ENCODE data around the gene SYPL1. TPM values are rescaled to one million over a fixed set of nuclear protein-coding genes. Genes with fewer than 3 reads are reported as not detected.

SYPL1 gene
- total RNA-seq, 1 experiment from 2014 or later: 78.0 TPM

DNA sequence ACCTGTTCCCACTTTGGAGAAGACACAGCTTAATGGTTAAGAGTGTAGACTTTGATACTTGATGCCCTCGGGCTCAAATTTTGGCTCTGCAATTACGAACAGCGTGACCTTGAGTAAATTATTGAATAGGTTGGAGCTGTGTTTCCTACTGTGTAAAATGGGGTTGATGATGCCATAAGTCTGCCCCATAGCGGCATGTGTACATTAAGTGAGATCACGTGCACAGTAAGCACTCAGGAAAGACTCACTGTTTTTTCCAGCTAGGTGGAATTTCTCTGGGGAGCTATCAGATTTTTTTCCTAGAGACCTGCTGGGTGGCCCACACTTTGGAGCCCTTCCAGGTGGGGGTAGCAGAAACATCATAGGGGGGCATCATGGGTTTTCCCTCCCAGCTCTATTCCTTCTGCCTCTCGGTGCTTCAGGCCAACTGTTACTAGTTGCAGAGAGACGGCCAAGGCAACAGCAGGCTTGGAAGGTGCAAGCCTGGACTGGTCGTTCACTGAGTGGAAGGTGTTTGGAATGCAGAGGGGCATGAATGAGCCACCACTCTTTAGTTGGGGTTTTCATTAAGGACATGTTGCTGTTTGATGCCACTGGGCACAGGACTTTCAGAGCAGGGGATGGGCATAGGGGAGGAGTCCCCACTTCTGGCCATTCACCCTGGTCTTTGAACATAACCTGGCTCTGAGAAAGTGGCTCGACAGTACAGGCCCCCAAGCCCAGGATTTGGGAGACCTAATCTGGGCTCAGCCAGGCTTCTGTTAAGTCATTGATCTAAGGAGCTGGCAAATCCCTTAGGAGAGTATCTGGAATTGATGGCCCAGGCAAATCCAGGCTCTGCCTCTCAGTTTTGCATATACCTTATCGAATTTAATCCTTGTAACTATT, 64.0 kb downstream of the SYPL1 start:
- Histone ChIP-seq H3K4me2 (ENCODE audit: low read length) (no peak overlapping the region), H3K9ac (ENCODE audit: low read length) (no peak overlapping the region), H4K20me1 (ENCODE audit: insufficient read depth) (no peaks in the 10 kb centered on the region), H2AFZ (ENCODE audit: low read depth, low read length, poor library complexity, severe bottlenecking) (no peak overlapping the region), H3K79me2 (ENCODE audit: insufficient read depth, low read length) (no peaks in the 10 kb centered on the region), H3K4me3 (replicated peaks in 1 of 2; ENCODE audit: low read depth in 1 of 2, low read length in 2 of 2) (no peak overlapping the region), H3K36me3 (ENCODE audit: control insufficient read depth in 1 of 2, insufficient read depth in 2 of 2, low read length in 2 of 2) (no peaks in the 10 kb centered on the region), H3K9me3 (ENCODE audit: control insufficient read depth in 1 of 2, insufficient read depth in 1 of 2, low read depth in 1 of 2, low read length in 2 of 2) (no peaks in the 10 kb centered on the region), H3K27ac (ENCODE audit: low read depth, low read length) (no peak overlapping the region), H3K4me1 (ENCODE audit: control insufficient read depth in 1 of 2, insufficient read depth in 2 of 2, low read length in 2 of 2) (no peaks in the 10 kb centered on the region), H3K27me3 (ENCODE audit: insufficient read depth, low read length) (no peaks in the 10 kb centered on the region), H3K9me2 (ENCODE audit: insufficient read depth) (no peaks in the 10 kb centered on the region)
- DNase-seq (ENCODE audit: low read depth, low spot score): no peak
- CTCF ChIA-PET: no interaction called here
- no TSS peak for BruUV-seq (replicated peaks)
- RAD21 ChIA-PET (ENCODE audit: low non-redundant PET in 1 of 2, low total read pairs in 2 of 2, uncharacterized antibody in 2 of 2, unreplicated experiment in 2 of 2): no interaction called here
- intact Hi-C loops (cut with micrococcal nuclease): loop anchor here (10.0 kb wide), 1 partner anchor 463 kb away; the partner anchor contains the start of gene EFCAB10
- ATAC-seq: no peak
- TF ChIP-seq YY1 (IDR thresholded peaks at IDR 0.05; ENCODE audit: extremely low read depth, insufficient replicate concordance, low read depth, low read length) (no peak), ZFX (IDR thresholded peaks at IDR 0.05) (no peak), SIN3A (IDR thresholded peaks at IDR 0.05; ENCODE audit: low read depth) (no peak), POLR2AphosphoS5 (IDR thresholded peaks at IDR 0.05; ENCODE audit: low read depth, low read length) (no peak), FOSL1 (IDR thresholded peaks at IDR 0.05; ENCODE audit: low read depth) (no peak), SRF (IDR thresholded peaks at IDR 0.05; ENCODE audit: low read depth) (no peak), EGR1 (IDR thresholded peaks at IDR 0.05; ENCODE audit: low read depth) (no peak), ZNF274 (IDR thresholded peaks at IDR 0.05; ENCODE audit: low read depth, low read length) (no peak), TCF7L2 (IDR thresholded peaks at IDR 0.05; ENCODE audit: borderline replicate concordance, extremely low read depth, insufficient read depth, insufficient read length) (no peak), POLR2A (IDR thresholded peaks at IDR 0.05; ENCODE audit: borderline replicate concordance, extremely low read depth, insufficient read depth, insufficient read length) (no peak), EZH2phosphoT487 (IDR thresholded peaks at IDR 0.05; ENCODE audit: borderline replicate concordance) (no peak), JUND (IDR thresholded peaks at IDR 0.05) (no peak), EZH2 (IDR thresholded peaks at IDR 0.05) (no peak), RAD21 (IDR thresholded peaks at IDR 0.05; ENCODE audit: low read depth) (no peak), CEBPB (IDR thresholded peaks at IDR 0.05; ENCODE audit: low read depth) (no peak)
- TF ChIP-seq, protein P1, sequence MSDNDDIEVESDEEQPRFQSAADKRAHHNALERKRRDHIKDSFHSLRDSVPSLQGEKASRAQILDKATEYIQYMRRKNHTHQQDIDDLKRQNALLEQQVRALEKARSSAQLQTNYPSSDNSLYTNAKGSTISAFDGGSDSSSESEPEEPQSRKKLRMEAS (IDR thresholded peaks at IDR 0.05): no peak
- TF ChIP-seq, protein P2, sequence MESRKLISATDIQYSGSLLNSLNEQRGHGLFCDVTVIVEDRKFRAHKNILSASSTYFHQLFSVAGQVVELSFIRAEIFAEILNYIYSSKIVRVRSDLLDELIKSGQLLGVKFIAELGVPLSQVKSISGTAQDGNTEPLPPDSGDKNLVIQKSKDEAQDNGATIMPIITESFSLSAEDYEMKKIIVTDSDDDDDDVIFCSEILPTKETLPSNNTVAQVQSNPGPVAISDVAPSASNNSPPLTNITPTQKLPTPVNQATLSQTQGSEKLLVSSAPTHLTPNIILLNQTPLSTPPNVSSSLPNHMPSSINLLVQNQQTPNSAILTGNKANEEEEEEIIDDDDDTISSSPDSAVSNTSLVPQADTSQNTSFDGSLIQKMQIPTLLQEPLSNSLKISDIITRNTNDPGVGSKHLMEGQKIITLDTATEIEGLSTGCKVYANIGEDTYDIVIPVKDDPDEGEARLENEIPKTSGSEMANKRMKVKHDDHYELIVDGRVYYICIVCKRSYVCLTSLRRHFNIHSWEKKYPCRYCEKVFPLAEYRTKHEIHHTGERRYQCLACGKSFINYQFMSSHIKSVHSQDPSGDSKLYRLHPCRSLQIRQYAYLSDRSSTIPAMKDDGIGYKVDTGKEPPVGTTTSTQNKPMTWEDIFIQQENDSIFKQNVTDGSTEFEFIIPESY (IDR thresholded peaks at IDR 0.05; ENCODE audit: extremely low read depth, insufficient replicate concordance, low read length): no peak
- TF ChIP-seq, protein P3, sequence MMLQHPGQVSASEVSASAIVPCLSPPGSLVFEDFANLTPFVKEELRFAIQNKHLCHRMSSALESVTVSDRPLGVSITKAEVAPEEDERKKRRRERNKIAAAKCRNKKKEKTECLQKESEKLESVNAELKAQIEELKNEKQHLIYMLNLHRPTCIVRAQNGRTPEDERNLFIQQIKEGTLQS (IDR thresholded peaks at IDR 0.05): no peak
- POLR2A ChIA-PET: no interaction called here

All from HCT116 (cell line).